ENCODE measurements around the gene PTPN3. TPM values are rescaled to one million over a fixed set of nuclear protein-coding genes. Genes with fewer than 3 reads are reported as not detected.

Gene PTPN3
- total RNA-seq, 4 donors from 2014 or later: 0.29 to 5.5 (median 2.1) TPM

DNA sequence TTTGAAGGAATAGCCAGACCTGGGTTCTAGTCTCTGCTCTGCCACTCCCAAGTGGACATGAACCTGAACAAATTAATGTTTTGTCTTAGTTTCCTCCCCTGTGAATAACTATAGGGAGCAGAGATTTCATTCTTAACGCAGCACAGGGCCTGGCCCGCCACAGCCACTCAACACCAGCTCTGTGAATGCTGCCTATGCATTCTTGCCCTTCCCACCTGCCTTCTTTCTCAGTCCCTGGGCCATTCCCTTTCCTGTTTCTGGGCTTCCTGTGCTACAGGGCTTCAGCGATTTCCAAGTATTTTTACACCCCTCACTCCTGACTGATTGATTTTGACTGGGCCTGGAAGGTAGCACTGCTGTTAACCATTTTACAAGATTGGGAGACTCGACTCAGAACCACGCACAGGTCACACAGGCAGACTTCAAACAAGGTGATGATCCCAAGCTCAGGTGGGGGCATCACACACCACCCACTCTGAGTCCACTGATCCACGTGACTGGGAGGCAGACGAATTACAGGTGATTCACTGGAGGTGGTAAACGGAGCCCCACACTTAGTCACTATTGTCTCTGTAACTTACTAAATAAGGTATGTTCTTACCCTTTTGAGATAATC, 21.4 kb downstream of the PTPN3 start:
- Histone ChIP-seq H3K4me1 (no peaks in the 10 kb centered on the region), H3K27ac (no peak overlapping the region)

DNA sequence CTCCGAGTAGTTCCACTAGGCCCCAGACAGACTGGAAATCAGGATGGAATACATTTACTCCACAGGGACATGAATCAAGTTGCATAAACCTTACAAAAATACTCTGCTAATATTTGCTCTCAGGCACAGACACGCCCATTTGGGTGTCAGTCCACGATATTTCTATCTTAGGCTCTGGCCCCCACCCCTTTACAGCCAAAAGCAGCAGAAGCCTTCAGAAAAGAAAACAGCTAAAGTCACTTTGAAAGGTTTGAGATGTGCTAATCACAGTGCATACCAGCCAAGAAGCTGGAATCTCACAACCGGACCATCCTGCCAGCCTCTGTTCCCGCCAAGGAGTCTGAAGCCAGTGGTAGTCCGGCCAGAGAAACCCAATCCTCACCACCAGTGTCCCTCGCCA, 22.6 kb downstream of the PTPN3 start:
- no peak for DNase-seq
- no peaks in the 10 kb centered on the region for H3K36me3 ChIP-seq
- intact Hi-C loops (cut with DNase I; ENCODE audit: low total_unique reads): no loop called here
- no peaks in the 10 kb centered on the region for H3K27me3 ChIP-seq
- no peaks in the 10 kb centered on the region for H3K4me1 ChIP-seq
- no peak overlapping the region for H3K27ac ChIP-seq
- TF ChIP-seq, protein P1, sequence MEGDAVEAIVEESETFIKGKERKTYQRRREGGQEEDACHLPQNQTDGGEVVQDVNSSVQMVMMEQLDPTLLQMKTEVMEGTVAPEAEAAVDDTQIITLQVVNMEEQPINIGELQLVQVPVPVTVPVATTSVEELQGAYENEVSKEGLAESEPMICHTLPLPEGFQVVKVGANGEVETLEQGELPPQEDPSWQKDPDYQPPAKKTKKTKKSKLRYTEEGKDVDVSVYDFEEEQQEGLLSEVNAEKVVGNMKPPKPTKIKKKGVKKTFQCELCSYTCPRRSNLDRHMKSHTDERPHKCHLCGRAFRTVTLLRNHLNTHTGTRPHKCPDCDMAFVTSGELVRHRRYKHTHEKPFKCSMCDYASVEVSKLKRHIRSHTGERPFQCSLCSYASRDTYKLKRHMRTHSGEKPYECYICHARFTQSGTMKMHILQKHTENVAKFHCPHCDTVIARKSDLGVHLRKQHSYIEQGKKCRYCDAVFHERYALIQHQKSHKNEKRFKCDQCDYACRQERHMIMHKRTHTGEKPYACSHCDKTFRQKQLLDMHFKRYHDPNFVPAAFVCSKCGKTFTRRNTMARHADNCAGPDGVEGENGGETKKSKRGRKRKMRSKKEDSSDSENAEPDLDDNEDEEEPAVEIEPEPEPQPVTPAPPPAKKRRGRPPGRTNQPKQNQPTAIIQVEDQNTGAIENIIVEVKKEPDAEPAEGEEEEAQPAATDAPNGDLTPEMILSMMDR (IDR thresholded peaks at IDR 0.05): no peak
- no peak for TF ChIP-seq POLR2A (IDR thresholded peaks at IDR 0.05)
- H3K4me3 ChIP-seq: no peak overlapping the region
- no peaks in the 10 kb centered on the region for H3K9me3 ChIP-seq

More for the DNA sequence above, 21.4 kb downstream of the PTPN3 start:
- no peak overlapping the region for H3K4me3 ChIP-seq
- H3K9me3 ChIP-seq: no peaks in the 10 kb centered on the region
- intact Hi-C loops (cut with DNase I; ENCODE audit: low total_unique reads): no loop called here
- TF ChIP-seq POLR2A (IDR thresholded peaks at IDR 0.05): no peak
- TF ChIP-seq, protein P1 (IDR thresholded peaks at IDR 0.05): no peak
- no peaks in the 10 kb centered on the region for H3K27me3 ChIP-seq
- no peaks in the 10 kb centered on the region for H3K36me3 ChIP-seq
- DNase-seq: no peak

DNA sequence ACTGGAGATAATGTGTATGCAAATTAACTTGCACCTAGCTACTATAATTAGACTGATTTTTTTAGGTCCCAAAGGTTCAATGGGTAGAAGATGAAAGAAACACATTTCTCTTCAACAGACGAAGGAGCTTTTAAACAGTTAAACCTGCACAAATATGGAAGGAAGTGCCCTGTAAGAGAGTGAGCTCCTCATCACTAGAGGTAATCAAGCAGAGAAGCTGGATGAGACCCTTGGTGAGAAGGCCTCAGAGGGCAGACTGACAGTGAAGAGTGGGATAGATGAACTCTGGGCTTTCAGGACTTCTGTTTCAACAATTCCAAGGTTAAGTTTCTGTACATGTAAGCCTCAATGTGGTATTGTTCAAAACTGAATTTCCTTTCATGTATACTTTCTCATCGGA, 23.2 kb downstream of the PTPN3 start:
- no peaks in the 10 kb centered on the region for H3K36me3 ChIP-seq
- H3K27ac ChIP-seq: no peak overlapping the region
- intact Hi-C loops (cut with DNase I; ENCODE audit: low total_unique reads): no loop called here
- no peaks in the 10 kb centered on the region for H3K9me3 ChIP-seq
- no peak overlapping the region for H3K4me3 ChIP-seq
- DNase-seq: no peak
- no peaks in the 10 kb centered on the region for H3K4me1 ChIP-seq
- no peaks in the 10 kb centered on the region for H3K27me3 ChIP-seq
- TF ChIP-seq, protein P1 (IDR thresholded peaks at IDR 0.05): no peak
- TF ChIP-seq POLR2A (IDR thresholded peaks at IDR 0.05): no peak

DNA sequence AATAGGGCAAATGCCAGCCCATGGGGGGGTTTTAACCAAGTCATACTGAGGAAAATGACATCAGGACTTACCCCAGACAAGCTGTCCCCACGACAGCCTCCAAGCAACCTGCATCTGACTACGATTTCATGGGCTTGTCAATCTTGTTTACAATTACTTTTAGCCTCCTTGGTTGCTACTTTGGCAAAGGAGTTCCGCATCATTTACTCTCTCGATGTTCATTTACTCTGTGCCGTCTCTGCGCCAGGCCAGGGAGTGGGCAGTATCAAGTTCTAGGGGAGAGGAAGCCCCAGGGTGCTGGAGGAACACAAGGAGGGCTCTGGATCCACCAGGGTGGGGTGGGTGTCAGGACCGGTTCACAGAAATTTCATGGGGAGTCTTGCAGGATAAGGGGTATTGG, 23.9 kb downstream of the PTPN3 start:
- H3K4me1 ChIP-seq: no peaks in the 10 kb centered on the region

DNA sequence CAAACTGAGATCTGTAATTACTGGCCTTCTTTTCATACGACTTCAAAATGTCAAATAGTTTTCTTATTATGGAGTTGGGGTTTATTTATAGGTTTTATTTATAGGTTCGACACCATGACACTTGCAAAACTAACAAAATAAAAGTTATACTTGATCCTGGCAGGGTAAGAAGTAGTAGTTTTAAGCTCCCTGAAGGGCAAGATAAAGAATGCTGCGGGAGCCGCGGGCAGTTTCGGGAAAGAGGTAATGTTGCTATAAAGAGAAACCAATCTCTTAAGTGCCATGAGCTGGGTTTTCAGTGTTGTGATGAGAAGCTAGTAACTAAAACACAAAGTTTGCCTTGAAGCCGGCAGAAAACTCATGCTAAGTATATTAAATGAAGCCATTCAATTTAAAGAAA, 24.8 kb downstream of the PTPN3 start:
- TF ChIP-seq POLR2A (IDR thresholded peaks at IDR 0.05): no peak
- TF ChIP-seq, protein P1 (IDR thresholded peaks at IDR 0.05): no peak
- no peak overlapping the region for H3K27ac ChIP-seq
- DNase-seq: no peak
- no peak overlapping the region for H3K4me3 ChIP-seq
- H3K4me1 ChIP-seq: no peaks in the 10 kb centered on the region
- no peaks in the 10 kb centered on the region for H3K27me3 ChIP-seq
- H3K36me3 ChIP-seq: no peaks in the 10 kb centered on the region
- no peaks in the 10 kb centered on the region for H3K9me3 ChIP-seq
- intact Hi-C loops (cut with DNase I; ENCODE audit: low total_unique reads): no loop called here

More for the DNA sequence above, 23.9 kb downstream of the PTPN3 start:
- no peak for TF ChIP-seq POLR2A (IDR thresholded peaks at IDR 0.05)
- TF ChIP-seq, protein P1 (IDR thresholded peaks at IDR 0.05): no peak
- Histone ChIP-seq H3K9me3 (no peaks in the 10 kb centered on the region), H3K36me3 (no peaks in the 10 kb centered on the region), H3K27me3 (no peaks in the 10 kb centered on the region), H3K27ac (no peak overlapping the region), H3K4me3 (no peak overlapping the region)
- no peak for DNase-seq
- intact Hi-C loops (cut with DNase I; ENCODE audit: low total_unique reads): no loop called here
